ENCODE measurements around the gene MAP3K12. TPM values are rescaled to one million over a fixed set of nuclear protein-coding genes. Genes with fewer than 3 reads are reported as not detected.
A peak's percentile ranks its signal among the peaks of the same experiment; 100 is the strongest.

Gene MAP3K12
- total and polyA plus RNA-seq, 10 of the 15 experiments (the other 5 are each of a cell fraction or from before 2014, with no cell fraction given) = 0.45 to 14.9 (median 6.9) TPM

GRCh38 chr12:53502331-53502730 lies 3.1 kb upstream of the MAP3K12 start (continued):
- TF ChIP-seq JUNB (IDR thresholded peaks at IDR 0.05) (no peak), MEF2A (IDR thresholded peaks at IDR 0.05; ENCODE audit: insufficient read depth, low read depth, low read length) (no peak)

- peak overlapping the region; percentile 91 for H3K9ac ChIP-seq (ENCODE audit: control insufficient read depth, insufficient read depth, low read length)
- intact Hi-C loops (cut with micrococcal nuclease; ENCODE audit: unreplicated experiment) = loop anchor here (1.0 to 5.0 kb wide), 2 partner anchors 49 to 121 kb away; partner anchors contain the start of genes PCBP2 and SP1
These were observed 2.4 kb upstream of the MAP3K12 start for GRCh38 chr12:53501615-53502181.

More at GRCh38 chr12:53501615-53502181, 2.4 kb upstream of the MAP3K12 start:
- peaks cover 11% of the 10 kb centered on the region for H3K79me2 ChIP-seq (ENCODE audit: control insufficient read depth, insufficient read depth, low read length)
- no peaks in the 10 kb centered on the region for H4K20me1 ChIP-seq (ENCODE audit: control insufficient read depth, insufficient read depth)
- peak overlapping the region; percentile 67 for H3K4me3 ChIP-seq
- TF ChIP-seq BHLHE40 (IDR thresholded peaks at IDR 0.05; ENCODE audit: borderline replicate concordance in 1 of 2, low read depth in 2 of 2, low read length in 1 of 2) (no peak; a peak in 1 of 4 replicates), CREM (IDR thresholded peaks at IDR 0.05; ENCODE audit: low read depth) (no peak), RB1 (IDR thresholded peaks at IDR 0.05; ENCODE audit: borderline replicate concordance) (0 out of 2 replicates have a peak, but pooled peaks have one; percentile 11), POLR2AphosphoS5 (IDR thresholded peaks at IDR 0.05; ENCODE audit: low read length) (peak; percentile 62; the same call in 1 of the 2 replicates), ZNF687 (IDR thresholded peaks at IDR 0.05) (0 out of 2 replicates have a peak, but pooled peaks have one; percentile 7), SMARCA5 (IDR thresholded peaks at IDR 0.05) (0 out of 2 replicates have a peak, but pooled peaks have one; percentile 63), ZNF217 (IDR thresholded peaks at IDR 0.05) (no peak), NKRF (conservative IDR thresholded peaks at IDR 0.05) (no peak)
- peak overlapping the region; percentile 100 for H3K4me2 ChIP-seq (ENCODE audit: control insufficient read depth, insufficient read depth)
- peaks cover 4 to 9% of the 10 kb centered on the region in 2 experiments; a peak in 2 of 4 replicates for H3K36me3 ChIP-seq (ENCODE audit: control insufficient read depth in 2 of 2, insufficient read depth in 2 of 2, low read length in 1 of 2)
- in situ Hi-C loops (cut with MboI) = no loop called here
- FAIRE-seq (no peak), DNase-seq (ENCODE audit: low read depth, low spot score) (no peak), ATAC-seq (no peak)
- SMC1A ChIA-PET (ENCODE audit: uncharacterized antibody, unreplicated experiment) = interaction anchor here (1.1 to 2.2 kb wide), 6 partner anchors 27 to 177 kb away, joined by 3 to 11 read pairs (median 6); partner anchors contain the start of gene SP1
- H3K27me3 ChIP-seq (replicated peaks in 1 of 2; ENCODE audit: control insufficient read depth in 2 of 2, insufficient read depth in 2 of 2, low read length in 1 of 2) = no peaks in the 10 kb centered on the region
- no peaks in the 10 kb centered on the region for H3K9me3 ChIP-seq (replicated peaks; ENCODE audit: control insufficient read depth, insufficient read depth, low read length)
- peak overlapping the region; percentile 99 for H2AFZ ChIP-seq (ENCODE audit: control insufficient read depth, low read depth, low read length)
- RAD21 ChIA-PET (ENCODE audit: unreplicated experiment) = interaction anchor here (0.9 to 2.3 kb wide), 17 partner anchors 7 to 181 kb away, joined by 3 to 13 read pairs (median 5); partner anchors contain the start of genes AAAS, ATF7, ATP5MC2 and SP1
- TSS peak; percentile 76 for BruUV-seq (replicated peaks)
- H3K4me1 ChIP-seq (ENCODE audit: control insufficient read depth, insufficient read depth, low read length) = peaks cover 13% of the 10 kb centered on the region
- 77% methylated on average over 10 of the region's 10 CpGs for WGBS (ENCODE audit: insufficient coverage, insufficient replicate concordance, low lambda C conversion rate, missing lambda C conversion rate)
- peak overlapping the region; percentile 95 for H3K27ac ChIP-seq (ENCODE audit: control insufficient read depth, insufficient read depth)
- POLR2A ChIA-PET = interaction anchor here (0.9 to 2.4 kb wide), 17 partner anchors 9 to 252 kb away, joined by 3 to 18 read pairs (median 5); partner anchors contain the start of genes AAAS, ATF7, CISTR and PRR13
- CTCF ChIA-PET = interaction anchor here (0.5 to 1.8 kb wide), 15 partner anchors 7 to 180 kb away, joined by 3 to 10 read pairs (median 6); partner anchors contain the start of genes AAAS, ATF7 and ATP5MC2
